OCI-LY1 (cell line): Measurements from ENCODE around the gene WNT9B.

Source experiments
- H2AFZ ChIP-seq: fragments of 200-600 bp; sonication (generic), shearing (Covaris generic); 2 replicates; pipeline ENCODE4 v1.6.0; 2014; ENCODE audit warnings: antibody characterized with exemption, mild to moderate bottlenecking, low read length
- H3F3A ChIP-seq: fragments of 200-600 bp; sonication (generic), shearing (Covaris generic); 2 replicates; pipeline ENCODE4 v1.6.0; 2014; ENCODE audit warnings: mild to moderate bottlenecking, antibody characterized with exemption, low read length, moderate library complexity; ENCODE audit not compliant: insufficient read depth
- H3K27ac ChIP-seq: fragments of 200-600 bp; sonication (generic); 2 replicates; pipeline ENCODE4 v1.5.1; 2014; ENCODE audit warnings: low read length, mixed run types, mild to moderate bottlenecking, low read depth; ENCODE audit not compliant: poor library complexity, severe bottlenecking
- H3K27me3 ChIP-seq: fragments of 200-600 bp; sonication (generic); 2 replicates; pipeline ENCODE4 v1.6.0; 2014; ENCODE audit warnings: antibody characterized with exemption, mild to moderate bottlenecking, low read length, moderate library complexity; ENCODE audit not compliant: insufficient read depth
- H3K36me3 ChIP-seq: fragments of 200-600 bp; sonication (generic); 2 replicates; pipeline ENCODE4 v1.6.1; 2014; ENCODE audit warnings: mild to moderate bottlenecking, antibody characterized with exemption, low read length, moderate library complexity, mixed read lengths; ENCODE audit not compliant: insufficient read depth
- H3K4me1 ChIP-seq: fragments of 200-600 bp; sonication (generic); 2 replicates; pipeline ENCODE4 v1.5.1; 2014; ENCODE audit warnings: mild to moderate bottlenecking, low read length, moderate library complexity; ENCODE audit not compliant: insufficient read depth, severe bottlenecking
- H3K4me2 ChIP-seq: fragments of 200-600 bp; sonication (generic), shearing (Covaris generic); 2 replicates; pipeline ENCODE4 v1.6.1; 2014; ENCODE audit warnings: low read length
- H3K4me3 ChIP-seq: fragments of 200-600 bp; sonication (generic); 2 replicates; pipeline ENCODE4 v1.5.1; 2014; ENCODE audit warnings: low read length, low read depth, mild to moderate bottlenecking, mixed read lengths; ENCODE audit not compliant: poor library complexity, severe bottlenecking
- H3K79me2 ChIP-seq: fragments of 200-600 bp; shearing (Covaris generic); 2 replicates; pipeline ENCODE4 v1.6.1; 2016; ENCODE audit warnings: mixed run types, low read length, mixed read lengths; ENCODE audit not compliant: insufficient read depth
- H3K9ac ChIP-seq: fragments of 200-600 bp; sonication (generic), shearing (Covaris generic); 2 replicates; pipeline ENCODE4 v1.6.1; 2014; ENCODE audit warnings: mild to moderate bottlenecking, low read length, mixed read lengths
- H3K9me2 ChIP-seq: fragments of 200-600 bp; sonication (generic), shearing (Covaris generic); 2 replicates; pipeline ENCODE4 v1.6.1; 2014; ENCODE audit warnings: low read depth, mild to moderate bottlenecking, low read length, mixed read lengths
- H3K9me3 ChIP-seq: fragments of 200-600 bp; shearing (Covaris generic); 2 replicates; pipeline ENCODE4 v1.6.1; 2014; ENCODE audit warnings: low read length, mixed read lengths
- H4K20me1 ChIP-seq: fragments of 200-600 bp; sonication (generic), shearing (Covaris generic); 2 replicates; pipeline ENCODE4 v1.6.0; 2016; ENCODE audit warnings: mild to moderate bottlenecking, low read length; ENCODE audit not compliant: insufficient read depth
- CTCF ChIP-seq: fragments of 200-600 bp; sonication (generic), shearing (Covaris generic); IDR thresholded peaks from 2 replicates; pipeline ENCODE4 v1.5.1; 2017; ENCODE audit warnings: mild to moderate bottlenecking, antibody characterized with exemption, low read length, moderate library complexity, mixed read lengths
- EZH2 ChIP-seq: fragments of 200-600 bp; sonication (generic), shearing (Covaris generic); IDR thresholded peaks from 2 replicates; pipeline ENCODE4 v1.8.0; 2017; ENCODE audit warnings: borderline replicate concordance, mixed run types, mild to moderate bottlenecking, antibody characterized with exemption, low read length, moderate library complexity, mixed read lengths

WNT9B gene

GRCh38 chr17:46827274-46827673, 24.1 kb upstream of the WNT9B start:
- H4K20me1 ChIP-seq, result no peaks in the 10 kb centered on the region
- H3K9me2 ChIP-seq, result no peaks in the 10 kb centered on the region
- no peak overlapping the region for H3K4me2 ChIP-seq
- no peaks in the 10 kb centered on the region for H3K79me2 ChIP-seq
- no peak for TF ChIP-seq CTCF
- no peak for TF ChIP-seq EZH2
- H3K27ac ChIP-seq, result no peak overlapping the region
- H3K9me3 ChIP-seq, result no peaks in the 10 kb centered on the region
- no peaks in the 10 kb centered on the region for H3K36me3 ChIP-seq
- H3K27me3 ChIP-seq, result no peaks in the 10 kb centered on the region
- H3K4me3 ChIP-seq, result no peak overlapping the region
- H3K4me1 ChIP-seq, result peaks cover 4% of the 10 kb centered on the region
- no peaks in the 10 kb centered on the region for H3F3A ChIP-seq
- no peak overlapping the region for H2AFZ ChIP-seq
- H3K9ac ChIP-seq, result no peak overlapping the region

GRCh38 chr17:46831573-46832330, 19.6 kb upstream of the WNT9B start:
- no peak overlapping the region for H3K4me2 ChIP-seq

GRCh38 chr17:46832331-46832821, 19.0 kb upstream of the WNT9B start:
- Histone ChIP-seq H3K9ac (no peak overlapping the region), H3K4me2 (no peak overlapping the region), H3K4me3 (no peak overlapping the region), H3F3A (no peaks in the 10 kb centered on the region), H3K27ac (no peak overlapping the region), H3K9me2 (no peaks in the 10 kb centered on the region), H3K36me3 (no peaks in the 10 kb centered on the region), H3K9me3 (no peaks in the 10 kb centered on the region), H3K79me2 (no peaks in the 10 kb centered on the region), H3K4me1 (no peaks in the 10 kb centered on the region), H2AFZ (no peak overlapping the region), H3K27me3 (no peaks in the 10 kb centered on the region), H4K20me1 (no peaks in the 10 kb centered on the region)
- no peak for TF ChIP-seq EZH2
- no peak for TF ChIP-seq CTCF

More at GRCh38 chr17:46831573-46832330, 19.6 kb upstream of the WNT9B start:
- Histone ChIP-seq H3K9me2 (no peaks in the 10 kb centered on the region), H3K9me3 (no peaks in the 10 kb centered on the region), H3K4me3 (no peak overlapping the region), H3F3A (no peaks in the 10 kb centered on the region), H4K20me1 (no peaks in the 10 kb centered on the region), H2AFZ (no peak overlapping the region), H3K4me1 (no peaks in the 10 kb centered on the region), H3K79me2 (no peaks in the 10 kb centered on the region), H3K36me3 (no peaks in the 10 kb centered on the region), H3K27me3 (no peaks in the 10 kb centered on the region), H3K27ac (no peak overlapping the region), H3K9ac (no peak overlapping the region)
- TF ChIP-seq CTCF, result no peak
- TF ChIP-seq EZH2, result no peak
